K562 (cell line): ENCODE data around the gene ASPA. TPM values are rescaled to one million over a fixed set of nuclear protein-coding genes. Genes with fewer than 3 reads are reported as not detected.

Experiments
- ATAC-seq: fragments of 200-7000 bp; cut with Tn5 transposase; 3 replicates; pipeline ENCODE4 v1.9.1; 2020; ENCODE audit warnings: moderate library complexity
- BruUV-seq: library from RNA; stranded (reverse); fragments of 400-500 nt; replicated peaks from 2 replicates; lab custom pipeline; 2021; lab: Mats Ljungman, UMichigan
- CTCF ChIA-PET: fragments of 300-600 bp; formaldehyde crosslinking; extraction: SDS; loops from one replicate; lab custom pipeline; 2021; ENCODE audit warnings: low intra/inter-chr PET ratio; lab: Yijun Ruan, JAX
- POLR2A ChIA-PET: fragments of 300-600, 350-650 bp; sonication (Branson Sonifier 250); formaldehyde crosslinking; extraction: SDS; loops from one replicate; lab custom pipeline; 2021; ENCODE audit warnings: antibody characterized with exemption, inconsistent platforms; lab: Yijun Ruan, JAX
- DNase-seq, 4 experiments: peaks; one replicate each; pipeline versions ENCODE4 v3.0.0 to v3.0.0-alpha.2; 2011 to 2018; ENCODE audit warnings: low spot score in 3 of 4, mixed read lengths in 3 of 4; ENCODE audit errors: extremely low read depth in 1 of 4
- FAIRE-seq: peaks from 2 replicates; lab custom pipeline; 2011; peaks lifted over from hg19 to GRCh38; lab: Jason Lieb, UNC
- H2AFZ ChIP-seq: 2 replicates; pipeline ENCODE4 v1.6.0; 2011; ENCODE audit warnings: low read depth, low read length, control low read depth, inconsistent platforms
- H3K27ac ChIP-seq: fragments of 200-600 bp; 3 replicates; pipeline ENCODE4 v1.8.0; 2011; ENCODE audit warnings: low read depth, mild to moderate bottlenecking, control low read depth, inconsistent platforms, low read length, moderate library complexity, mixed read lengths; ENCODE audit errors: extremely low read depth
- H3K27me3 ChIP-seq, 2 experiments: fragments of 300-600 bp in 1 of 2; 2 replicates in 1 of 2; 3 replicates in 1 of 2; pipeline versions ENCODE4 v1.6.0 to v1.8.0; 2011; ENCODE audit warnings: inconsistent platforms in 2 of 2, low read length in 2 of 2, mild to moderate bottlenecking in 1 of 2, mixed read lengths in 1 of 2, moderate library complexity in 1 of 2; ENCODE audit not compliant: control insufficient read depth in 2 of 2, insufficient read depth in 2 of 2
- H3K36me3 ChIP-seq: fragments of 300-600 bp; 3 replicates; pipeline ENCODE4 v1.8.0; 2011; ENCODE audit warnings: mild to moderate bottlenecking, low read length, inconsistent platforms; ENCODE audit not compliant: control insufficient read depth, insufficient read depth
- H3K4me1 ChIP-seq, 2 experiments: fragments of 200-600 bp in 1 of 2; replicated peaks in 1 of 2; 2 replicates in 1 of 2; 3 replicates in 1 of 2; pipeline versions ENCODE4 v1.5.1 to v1.8.0; 2011; ENCODE audit warnings: inconsistent platforms in 2 of 2, low read length in 2 of 2, mild to moderate bottlenecking in 1 of 2, mixed read lengths in 1 of 2, moderate library complexity in 1 of 2; ENCODE audit not compliant: control insufficient read depth in 2 of 2, insufficient read depth in 2 of 2
- H3K4me2 ChIP-seq: 2 replicates; pipeline ENCODE4 v1.6.1; 2011; ENCODE audit warnings: low read length, control low read depth, inconsistent platforms, mixed read lengths; ENCODE audit not compliant: insufficient read depth
- H3K4me3 ChIP-seq: fragments of 200-600 bp; sonication (generic), shearing (Covaris generic); 2 replicates; pipeline ENCODE4 v1.5.1; 2016; ENCODE audit warnings: control low read depth, inconsistent platforms
- H3K79me2 ChIP-seq: fragments of 200-600 bp; 3 replicates; pipeline ENCODE4 v1.8.0; 2011; ENCODE audit warnings: low read length, inconsistent platforms; ENCODE audit not compliant: control insufficient read depth, insufficient read depth
- H3K9ac ChIP-seq, 2 experiments: 2 replicates each; pipeline versions ENCODE4 v1.6.0 to v1.6.1; 2011; ENCODE audit warnings: low read depth in 2 of 2, low read length in 2 of 2, control low read depth in 1 of 2, inconsistent platforms in 1 of 2, mild to moderate bottlenecking in 1 of 2, mixed read lengths in 1 of 2; ENCODE audit not compliant: insufficient read depth in 1 of 2
- H3K9me1 ChIP-seq: one replicate; pipeline ENCODE4 v1.6.0; 2011; ENCODE audit warnings: inconsistent platforms, mild to moderate bottlenecking, low read length, moderate library complexity; ENCODE audit not compliant: control insufficient read depth, insufficient read depth
- H3K9me3 ChIP-seq: replicated peaks from 2 replicates; pipeline ENCODE4 v1.5.1; 2011; ENCODE audit warnings: low read depth, low read length, inconsistent platforms; ENCODE audit not compliant: control insufficient read depth, insufficient read depth
- H4K20me1 ChIP-seq: replicated peaks from 2 replicates; pipeline ENCODE4 v1.6.1; 2011; ENCODE audit warnings: low read length, inconsistent platforms, mixed read lengths; ENCODE audit not compliant: control insufficient read depth, insufficient read depth
- ATF1 ChIP-seq, 2 experiments: fragments of 450-650 bp in 1 of 2; IDR thresholded peaks; 2 replicates each; pipeline ENCODE4 v1.6.1; 2016; ENCODE audit warnings: missing compliant biosample characterization in 1 of 2, missing genetic modification characterization in 1 of 2
- CEBPG ChIP-seq, 3 experiments: fragments of 200-800 bp in 1 of 3; sonication (Bioruptor generic) in 1 of 3; sonication (generic) in 1 of 3; formaldehyde crosslinking in 1 of 3; IDR thresholded peaks in 2 of 3; conservative IDR thresholded peaks in 1 of 3; 2 replicates each; pipeline versions ENCODE4 v1.6.1 to v1.8.0; 2016 to 2022; ENCODE audit warnings: missing compliant biosample characterization in 2 of 3, missing genetic modification characterization in 2 of 3, mild to moderate bottlenecking in 1 of 3, missing genetic modification reagents in 1 of 3
- GATA2 ChIP-seq: sonication (generic); formaldehyde crosslinking; IDR thresholded peaks from 2 replicates; pipeline ENCODE4 v1.4.0; 2020; ENCODE audit warnings: mild to moderate bottlenecking, missing genetic modification reagents
- HDAC8 ChIP-seq: fragments of 450-650 bp; IDR thresholded peaks from 2 replicates; pipeline ENCODE4 v1.6.1; 2016; ENCODE audit warnings: mild to moderate bottlenecking, missing genetic modification characterization, moderate library complexity, missing compliant biosample characterization
- IRF9 ChIP-seq: fragments of 450-650 bp; IDR thresholded peaks from 2 replicates; pipeline ENCODE4 v1.6.1; 2016; ENCODE audit warnings: missing biosample characterization, missing genetic modification characterization
- L3MBTL2 ChIP-seq: fragments of 450-650 bp; IDR thresholded peaks from 2 replicates; pipeline ENCODE4 v1.6.1; 2016; ENCODE audit warnings: mild to moderate bottlenecking, moderate library complexity
- MTA2 ChIP-seq: fragments of 450-650 bp; IDR thresholded peaks from 2 replicates; pipeline ENCODE4 v1.6.1; 2016; ENCODE audit warnings: low read depth
- SMC3 ChIP-seq: conservative IDR thresholded peaks from 2 replicates; pipeline ENCODE4 v1.6.1; 2011; ENCODE audit warnings: low read depth, low read length, improper control_type of control experiment; ENCODE audit not compliant: insufficient read depth
- ZNF699 ChIP-seq: fragments of 250-450 bp; sonication (Bioruptor Pico); IDR thresholded peaks from 2 replicates; pipeline ENCODE4 v1.8.0; 2021; ENCODE audit warnings: mild to moderate bottlenecking, moderate library complexity; ENCODE audit not compliant: insufficient replicate concordance
- WGBS: fragments of 100-300 bp; shearing (Covaris generic); methylation state at CpG from one replicate; pipeline ENCODE4 v1.1.6; 2016; ENCODE audit warnings: low coverage, mixed read lengths; ENCODE audit not compliant: insufficient coverage; ENCODE audit errors: missing lambda C conversion rate; 5-methylcytosine and 5-hydroxymethylcytosine counted together
- in situ Hi-C: fragments of 300-500 bp; cut with MboI; formaldehyde crosslinking; loops from 4 replicates; pipeline ENCODE4 v1.15.0; 2018; ENCODE audit warnings: inconsistent platforms, mixed read lengths
- intact Hi-C: fragments of 100-400 bp; cut with micrococcal nuclease; formaldehyde crosslinking; loops from 2 replicates; pipeline ENCODE4 v1.14.2; 2022
- polyA plus RNA-seq, 8 experiments: library from polyadenylated mRNA; depleted of rRNA in 4 of 8; stranded (reverse) in 5 of 8; unstranded in 3 of 8; fragments of >200 nt; fragmentation: Nextera tagmentation in 2 of 8; fragmentation: Illumina TruSeq in 1 of 8; extraction: Ambion mirVana in 2 of 8; extraction: Trizol in 1 of 8; gene quantifications; 2 replicates each; pipeline versions ENCODE4 v1.2.1 to v1.2.3, GENCODE V29; 2011 to 2014; ENCODE audit warnings: inconsistent platforms in 1 of 8, missing spikeins in 1 of 8
- total RNA-seq, 7 experiments: library from RNA; depleted of rRNA in 6 of 7; stranded (reverse); fragments of >200 nt in 6 of 7; fragmentation: Illumina TruSeq in 2 of 7; extraction: Trizol in 2 of 7; gene quantifications; 2 replicates each; pipeline versions ENCODE4 v1.2.1 to v1.2.3, GENCODE V29; 2011 to 2021; ENCODE audit warnings: low replicate concordance in 1 of 7
- TF ChIP-seq, protein P1 (sequence below): fragments of 450-650 bp; IDR thresholded peaks from 2 replicates; pipeline ENCODE4 v1.6.1; 2014; ENCODE audit warnings: low read depth, mild to moderate bottlenecking, moderate library complexity, borderline replicate concordance

Gene ASPA
- total and polyA plus RNA-seq, 9 of the 15 experiments (the other 6 are each of a cell fraction or from before 2014, with no cell fraction given) = not detected

DNA sequence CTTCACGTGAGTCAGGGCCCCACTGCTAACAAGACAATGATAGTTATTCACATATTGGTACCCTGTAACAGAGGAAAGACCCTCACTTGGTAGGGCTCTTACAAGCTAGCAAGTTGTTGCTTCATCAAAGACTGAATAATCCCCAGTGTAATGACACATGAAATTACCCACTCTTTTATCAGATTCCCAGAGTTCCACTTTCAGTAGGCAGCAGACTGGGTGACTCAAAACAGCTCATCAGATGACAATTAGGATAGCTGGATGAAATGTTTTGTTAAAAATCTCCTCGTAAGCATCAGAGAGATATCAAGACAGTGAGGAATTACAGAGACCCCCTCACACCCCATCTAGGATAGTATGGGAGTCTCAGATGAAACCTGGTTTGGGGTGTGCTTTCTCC is 35.3 kb upstream of the ASPA start:
- no peak overlapping the region for H3K27ac ChIP-seq
- FAIRE-seq (no peak), ATAC-seq (no peak), DNase-seq (no peak)
- no TSS peak for BruUV-seq
- in situ Hi-C loops = no loop called here
- POLR2A ChIA-PET = no interaction called here
- H3K4me3 ChIP-seq = no peak overlapping the region
- 0% methylated on average over 2 of the region's 2 CpGs for WGBS
- H4K20me1 ChIP-seq = no peaks in the 10 kb centered on the region
- intact Hi-C loops = no loop called here
- H3K9me1 ChIP-seq = no peaks in the 10 kb centered on the region
- H3K79me2 ChIP-seq = no peaks in the 10 kb centered on the region
- no peaks in the 10 kb centered on the region for H3K27me3 ChIP-seq
- no peaks in the 10 kb centered on the region for H3K4me1 ChIP-seq
- no peak overlapping the region for H2AFZ ChIP-seq
- no peak overlapping the region for H3K4me2 ChIP-seq
- no peaks in the 10 kb centered on the region for H3K9me3 ChIP-seq
- no peaks in the 10 kb centered on the region for H3K36me3 ChIP-seq
- CTCF ChIA-PET = no interaction called here
- H3K9ac ChIP-seq = no peak overlapping the region
- TF ChIP-seq CEBPG (CRISPR knock-in tag; IDR thresholded peaks at IDR 0.05) (no peak), CEBPG (tag; conservative IDR thresholded peaks at IDR 0.05 in 1 of 2, IDR thresholded peaks at IDR 0.05 in 1 of 2) (no peak), IRF9 (no peak), MTA2 (no peak), SMC3 (no peak), GATA2 (CRISPR knock-in tag) (no peak), ZNF699 (CRISPR knock-in tag) (no peak), ATF1 (CRISPR knock-in tag; IDR thresholded peaks at IDR 0.05) (no peak), ATF1 (tag; IDR thresholded peaks at IDR 0.05) (no peak), L3MBTL2 (no peak), HDAC8 (tag) (no peak)
- TF ChIP-seq, protein P1, sequence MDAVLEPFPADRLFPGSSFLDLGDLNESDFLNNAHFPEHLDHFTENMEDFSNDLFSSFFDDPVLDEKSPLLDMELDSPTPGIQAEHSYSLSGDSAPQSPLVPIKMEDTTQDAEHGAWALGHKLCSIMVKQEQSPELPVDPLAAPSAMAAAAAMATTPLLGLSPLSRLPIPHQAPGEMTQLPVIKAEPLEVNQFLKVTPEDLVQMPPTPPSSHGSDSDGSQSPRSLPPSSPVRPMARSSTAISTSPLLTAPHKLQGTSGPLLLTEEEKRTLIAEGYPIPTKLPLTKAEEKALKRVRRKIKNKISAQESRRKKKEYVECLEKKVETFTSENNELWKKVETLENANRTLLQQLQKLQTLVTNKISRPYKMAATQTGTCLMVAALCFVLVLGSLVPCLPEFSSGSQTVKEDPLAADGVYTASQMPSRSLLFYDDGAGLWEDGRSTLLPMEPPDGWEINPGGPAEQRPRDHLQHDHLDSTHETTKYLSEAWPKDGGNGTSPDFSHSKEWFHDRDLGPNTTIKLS = no peak
